ENCODE measurements around the gene KLF15. TPM values are rescaled to one million over a fixed set of nuclear protein-coding genes. Genes with fewer than 3 reads are reported as not detected.

The KLF15 gene
- polyA plus RNA-seq, 2 of the 4 experiments (the other 2 are of a cell fraction): not detected

GRCh38 chr3:126364130-126364695 is 7.0 kb upstream of the KLF15 start:
- CTCF ChIA-PET: interaction anchor here (0.8 to 1.5 kb wide), 3 partner anchors 14 to 230 kb away, joined by 3 to 6 read pairs (median 4); no protein-coding TSS in a partner anchor
- H3K4me1 ChIP-seq: no peaks in the 10 kb centered on the region
- POLR2A ChIA-PET: no interaction called here
- H3K27ac ChIP-seq: no peak overlapping the region
- WGBS (ENCODE audit: missing lambda C conversion rate): 89% methylated on average over 5 of the region's 9 CpGs
- no peak overlapping the region for H3K4me3 ChIP-seq
- FAIRE-seq (no peak), DNase-seq (ENCODE audit: low read depth in 1 of 2, low spot score in 1 of 2) (no peak), ATAC-seq (no peak)
- H3K4me2 ChIP-seq: no peak overlapping the region
- H3K9me3 ChIP-seq: no peaks in the 10 kb centered on the region
- TF ChIP-seq PHF8 (IDR thresholded peaks at IDR 0.05; ENCODE audit: borderline replicate concordance, low read depth): no peak
- no peak for TF ChIP-seq MAZ (IDR thresholded peaks at IDR 0.05; ENCODE audit: borderline replicate concordance, low read depth, low read length)
- TF ChIP-seq, protein P1, sequence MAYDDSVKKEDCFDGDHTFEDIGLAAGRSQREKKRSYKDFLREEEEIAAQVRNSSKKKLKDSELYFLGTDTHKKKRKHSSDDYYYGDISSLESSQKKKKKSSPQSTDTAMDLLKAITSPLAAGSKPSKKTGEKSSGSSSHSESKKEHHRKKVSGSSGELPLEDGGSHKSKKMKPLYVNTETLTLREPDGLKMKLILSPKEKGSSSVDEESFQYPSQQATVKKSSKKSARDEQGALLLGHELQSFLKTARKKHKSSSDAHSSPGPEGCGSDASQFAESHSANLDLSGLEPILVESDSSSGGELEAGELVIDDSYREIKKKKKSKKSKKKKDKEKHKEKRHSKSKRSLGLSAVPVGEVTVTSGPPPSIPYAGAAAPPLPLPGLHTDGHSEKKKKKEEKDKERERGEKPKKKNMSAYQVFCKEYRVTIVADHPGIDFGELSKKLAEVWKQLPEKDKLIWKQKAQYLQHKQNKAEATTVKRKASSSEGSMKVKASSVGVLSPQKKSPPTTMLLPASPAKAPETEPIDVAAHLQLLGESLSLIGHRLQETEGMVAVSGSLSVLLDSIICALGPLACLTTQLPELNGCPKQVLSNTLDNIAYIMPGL (CRISPR knock-in tag; IDR thresholded peaks at IDR 0.05; ENCODE audit: borderline replicate concordance): no peak
- no peak for TF ChIP-seq FOSB (CRISPR knock-in tag; IDR thresholded peaks at IDR 0.05)
- TF ChIP-seq EHF (CRISPR knock-in tag; IDR thresholded peaks at IDR 0.05): no peak
- no peak for TF ChIP-seq EP300 (IDR thresholded peaks at IDR 0.05)
- TF ChIP-seq, protein P2, sequence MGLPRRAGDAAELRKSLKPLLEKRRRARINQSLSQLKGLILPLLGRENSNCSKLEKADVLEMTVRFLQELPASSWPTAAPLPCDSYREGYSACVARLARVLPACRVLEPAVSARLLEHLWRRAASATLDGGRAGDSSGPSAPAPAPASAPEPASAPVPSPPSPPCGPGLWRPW (IDR thresholded peaks at IDR 0.05): no peak
- TF ChIP-seq, protein P3, sequence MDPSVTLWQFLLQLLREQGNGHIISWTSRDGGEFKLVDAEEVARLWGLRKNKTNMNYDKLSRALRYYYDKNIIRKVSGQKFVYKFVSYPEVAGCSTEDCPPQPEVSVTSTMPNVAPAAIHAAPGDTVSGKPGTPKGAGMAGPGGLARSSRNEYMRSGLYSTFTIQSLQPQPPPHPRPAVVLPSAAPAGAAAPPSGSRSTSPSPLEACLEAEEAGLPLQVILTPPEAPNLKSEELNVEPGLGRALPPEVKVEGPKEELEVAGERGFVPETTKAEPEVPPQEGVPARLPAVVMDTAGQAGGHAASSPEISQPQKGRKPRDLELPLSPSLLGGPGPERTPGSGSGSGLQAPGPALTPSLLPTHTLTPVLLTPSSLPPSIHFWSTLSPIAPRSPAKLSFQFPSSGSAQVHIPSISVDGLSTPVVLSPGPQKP (IDR thresholded peaks at IDR 0.05; ENCODE audit: low read depth, low read length): no peak
- no peak for TF ChIP-seq KDM5A (IDR thresholded peaks at IDR 0.05)

- DNase-seq (ENCODE audit: low read depth in 1 of 2, low spot score in 1 of 2): no peak
- H3K4me1 ChIP-seq: no peaks in the 10 kb centered on the region
- WGBS (ENCODE audit: missing lambda C conversion rate): 37% methylated on average over 9 of the region's 9 CpGs
- no peak for FAIRE-seq
- H3K4me3 ChIP-seq: no peak overlapping the region
- no peak overlapping the region for H3K27ac ChIP-seq
- no peak overlapping the region for H3K4me2 ChIP-seq
- ChIA-PET CTCF (no interaction called here), POLR2A (no interaction called here)
- TF ChIP-seq BHLHE40 (IDR thresholded peaks at IDR 0.05; ENCODE audit: low read depth, low read length): no peak
- no peak for TF ChIP-seq CHD4 (IDR thresholded peaks at IDR 0.05; ENCODE audit: borderline replicate concordance)
- no peak for TF ChIP-seq NFE2L2 (conservative IDR thresholded peaks at IDR 0.05; ENCODE audit: low read length)
- no peak for TF ChIP-seq EHF (CRISPR knock-in tag; IDR thresholded peaks at IDR 0.05)
- no peak for TF ChIP-seq USF2 (IDR thresholded peaks at IDR 0.05)
- TF ChIP-seq GATA3 (IDR thresholded peaks at IDR 0.05; ENCODE audit: borderline replicate concordance): no peak
- TF ChIP-seq, protein P4, sequence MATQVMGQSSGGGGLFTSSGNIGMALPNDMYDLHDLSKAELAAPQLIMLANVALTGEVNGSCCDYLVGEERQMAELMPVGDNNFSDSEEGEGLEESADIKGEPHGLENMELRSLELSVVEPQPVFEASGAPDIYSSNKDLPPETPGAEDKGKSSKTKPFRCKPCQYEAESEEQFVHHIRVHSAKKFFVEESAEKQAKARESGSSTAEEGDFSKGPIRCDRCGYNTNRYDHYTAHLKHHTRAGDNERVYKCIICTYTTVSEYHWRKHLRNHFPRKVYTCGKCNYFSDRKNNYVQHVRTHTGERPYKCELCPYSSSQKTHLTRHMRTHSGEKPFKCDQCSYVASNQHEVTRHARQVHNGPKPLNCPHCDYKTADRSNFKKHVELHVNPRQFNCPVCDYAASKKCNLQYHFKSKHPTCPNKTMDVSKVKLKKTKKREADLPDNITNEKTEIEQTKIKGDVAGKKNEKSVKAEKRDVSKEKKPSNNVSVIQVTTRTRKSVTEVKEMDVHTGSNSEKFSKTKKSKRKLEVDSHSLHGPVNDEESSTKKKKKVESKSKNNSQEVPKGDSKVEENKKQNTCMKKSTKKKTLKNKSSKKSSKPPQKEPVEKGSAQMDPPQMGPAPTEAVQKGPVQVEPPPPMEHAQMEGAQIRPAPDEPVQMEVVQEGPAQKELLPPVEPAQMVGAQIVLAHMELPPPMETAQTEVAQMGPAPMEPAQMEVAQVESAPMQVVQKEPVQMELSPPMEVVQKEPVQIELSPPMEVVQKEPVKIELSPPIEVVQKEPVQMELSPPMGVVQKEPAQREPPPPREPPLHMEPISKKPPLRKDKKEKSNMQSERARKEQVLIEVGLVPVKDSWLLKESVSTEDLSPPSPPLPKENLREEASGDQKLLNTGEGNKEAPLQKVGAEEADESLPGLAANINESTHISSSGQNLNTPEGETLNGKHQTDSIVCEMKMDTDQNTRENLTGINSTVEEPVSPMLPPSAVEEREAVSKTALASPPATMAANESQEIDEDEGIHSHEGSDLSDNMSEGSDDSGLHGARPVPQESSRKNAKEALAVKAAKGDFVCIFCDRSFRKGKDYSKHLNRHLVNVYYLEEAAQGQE (IDR thresholded peaks at IDR 0.05): no peak
- no peak for TF ChIP-seq KDM1A (IDR thresholded peaks at IDR 0.05; ENCODE audit: low read depth)
- TF ChIP-seq MYC (IDR thresholded peaks at IDR 0.05; ENCODE audit: borderline replicate concordance, low read length): no peak
- TF ChIP-seq, protein P5, sequence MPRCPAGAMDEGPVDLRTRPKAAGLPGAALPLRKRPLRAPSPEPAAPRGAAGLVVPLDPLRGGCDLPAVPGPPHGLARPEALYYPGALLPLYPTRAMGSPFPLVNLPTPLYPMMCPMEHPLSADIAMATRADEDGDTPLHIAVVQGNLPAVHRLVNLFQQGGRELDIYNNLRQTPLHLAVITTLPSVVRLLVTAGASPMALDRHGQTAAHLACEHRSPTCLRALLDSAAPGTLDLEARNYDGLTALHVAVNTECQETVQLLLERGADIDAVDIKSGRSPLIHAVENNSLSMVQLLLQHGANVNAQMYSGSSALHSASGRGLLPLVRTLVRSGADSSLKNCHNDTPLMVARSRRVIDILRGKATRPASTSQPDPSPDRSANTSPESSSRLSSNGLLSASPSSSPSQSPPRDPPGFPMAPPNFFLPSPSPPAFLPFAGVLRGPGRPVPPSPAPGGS (IDR thresholded peaks at IDR 0.05): no peak
- TF ChIP-seq SREBF2 (IDR thresholded peaks at IDR 0.05): no peak
- TF ChIP-seq RFX5 (IDR thresholded peaks at IDR 0.05): no peak
- TF ChIP-seq MAFK (IDR thresholded peaks at IDR 0.05; ENCODE audit: partially characterized antibody): no peak
- no peak for TF ChIP-seq HOXA7 (CRISPR knock-in tag; IDR thresholded peaks at IDR 0.05)
- H3K9me3 ChIP-seq: no peaks in the 10 kb centered on the region
- no peak for ATAC-seq
These were observed 4.0 kb upstream of the KLF15 start for GRCh38 chr3:126361211-126361610.
